ENCODE measurements around the gene TM4SF1. TPM values are rescaled to one million over a fixed set of nuclear protein-coding genes. Genes with fewer than 3 reads are reported as not detected.

TM4SF1 gene
- total RNA-seq, 1 experiment from 2014 or later = not detected

DNA sequence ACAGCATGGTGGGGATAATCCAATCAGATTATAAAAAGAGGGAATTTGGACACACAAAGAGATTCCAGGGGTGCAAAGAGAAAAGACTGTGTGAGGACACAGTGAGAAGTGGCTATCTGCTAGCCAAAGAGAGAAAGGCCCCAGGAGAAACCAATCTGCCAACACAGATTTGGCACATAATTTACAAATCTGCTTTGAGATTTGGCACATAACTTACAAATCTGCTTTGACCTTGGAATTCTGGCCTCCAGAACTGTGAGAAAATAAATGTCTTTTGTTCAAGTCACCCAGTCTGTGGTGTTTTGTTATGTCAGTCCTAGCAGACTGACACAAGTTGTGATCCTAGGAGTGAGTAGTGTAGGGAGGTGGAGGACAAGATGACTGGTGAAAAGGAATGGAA, 40.5 kb downstream of the TM4SF1 start:
- no peaks in the 10 kb centered on the region for H3K9me2 ChIP-seq (replicated peaks; ENCODE audit: insufficient read depth, low read length)
- no peak overlapping the region for H2AFZ ChIP-seq (ENCODE audit: low read length)
- no peaks in the 10 kb centered on the region for H3K79me2 ChIP-seq (ENCODE audit: low read length)
- no peaks in the 10 kb centered on the region for H4K20me1 ChIP-seq (ENCODE audit: insufficient read depth, low read depth, low read length)
- no peak overlapping the region for H3K9ac ChIP-seq (ENCODE audit: low read length)
- no peaks in the 10 kb centered on the region for H3K9me3 ChIP-seq (ENCODE audit: low read length)
- no peak overlapping the region for H3K4me2 ChIP-seq (ENCODE audit: low read depth, low read length, poor library complexity, severe bottlenecking)
- H3K36me3 ChIP-seq (ENCODE audit: insufficient read depth, low read length) = no peaks in the 10 kb centered on the region
- H3K27me3 ChIP-seq (ENCODE audit: low read length) = no peaks in the 10 kb centered on the region
- DNase-seq = no peak
- no peak overlapping the region for H3K4me3 ChIP-seq (ENCODE audit: low read length)
- no peak overlapping the region for H3K27ac ChIP-seq (ENCODE audit: low read length)
- H3K4me1 ChIP-seq (ENCODE audit: low read length) = no peaks in the 10 kb centered on the region

DNA sequence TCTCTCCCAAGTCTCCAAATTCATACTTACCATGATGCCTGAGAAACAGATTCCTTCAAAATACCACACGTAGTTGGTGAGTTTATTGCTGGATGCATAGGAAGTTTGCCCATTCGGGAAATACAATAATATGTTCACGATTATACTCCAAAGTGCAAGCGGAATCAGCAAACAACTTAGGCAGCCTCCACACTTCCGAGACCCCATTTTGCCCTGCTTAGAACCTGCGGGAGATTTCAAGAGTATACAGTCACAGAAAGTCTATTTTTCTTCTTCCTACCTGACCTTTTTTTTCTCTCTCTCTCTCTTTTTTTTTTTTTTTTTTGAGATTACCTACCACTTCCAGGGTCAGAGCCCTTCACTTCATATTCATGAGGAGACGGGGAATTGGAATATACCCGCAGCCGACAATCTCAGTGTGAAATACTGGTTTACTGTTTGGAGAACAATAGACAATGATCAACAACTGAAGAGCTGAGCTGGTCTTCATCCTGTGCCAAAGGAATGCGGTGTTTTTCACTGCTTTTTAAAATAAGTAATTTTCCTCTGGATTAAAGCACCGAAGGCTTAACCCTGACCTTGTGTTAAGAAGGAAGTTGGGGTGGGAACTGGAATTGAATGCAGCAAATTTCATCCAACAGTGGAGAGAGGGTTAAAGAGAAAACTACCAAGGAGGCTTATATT, 44.1 kb downstream of the TM4SF1 start, which contains the start of gene TM4SF18:
TM4SF18 (minus strand) TSS at position 461 of the 684 bp plus-strand sequence; CDS start at position 207, 254 bp downstream.
- no peak within 1 kb of the TSS for H3K4me3 ChIP-seq (ENCODE audit: low read length)
- no peaks in the 10 kb centered on the region for H3K36me3 ChIP-seq (ENCODE audit: insufficient read depth, low read length)
- no peaks in the 10 kb centered on the region for H3K27me3 ChIP-seq (ENCODE audit: low read length)
- no peaks in the 10 kb centered on the region for H3K9me2 ChIP-seq (replicated peaks; ENCODE audit: insufficient read depth, low read length)
- no peaks in the 10 kb centered on the region for H3K4me1 ChIP-seq (ENCODE audit: low read length)
- H2AFZ ChIP-seq (ENCODE audit: low read length) = no peak within 1 kb of the TSS
- no peaks in the 10 kb centered on the region for H3K9me3 ChIP-seq (ENCODE audit: low read length)
- no peak within 1 kb of the TSS for H3K4me2 ChIP-seq (ENCODE audit: low read depth, low read length, poor library complexity, severe bottlenecking)
- H3K27ac ChIP-seq (ENCODE audit: low read length) = no peak within 1 kb of the TSS
- H4K20me1 ChIP-seq (ENCODE audit: insufficient read depth, low read depth, low read length) = no peaks in the 10 kb centered on the region
- H3K79me2 ChIP-seq (ENCODE audit: low read length) = no peaks in the 10 kb centered on the region
- DNase-seq = no peak
- no peak within 1 kb of the TSS for H3K9ac ChIP-seq (ENCODE audit: low read length)

DNA sequence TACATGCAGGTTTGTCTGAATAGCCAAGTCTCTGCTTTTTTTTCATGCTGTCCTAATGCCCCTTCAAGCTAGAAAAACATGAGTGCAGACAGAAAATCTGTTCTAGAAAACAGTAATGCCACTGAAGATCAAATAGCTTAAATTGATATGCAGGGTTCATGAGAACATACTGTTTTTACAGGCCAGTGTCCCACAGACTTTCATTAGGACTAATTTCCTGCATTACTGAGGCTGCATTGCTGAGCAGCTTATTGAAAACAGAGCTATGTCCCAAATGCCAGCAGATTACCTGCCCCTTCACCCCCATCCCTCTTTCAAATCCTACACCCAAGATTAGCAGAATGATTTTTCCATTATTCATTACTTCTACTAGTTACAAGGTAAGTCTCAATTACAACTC, 44.7 kb downstream of the TM4SF1 start:
- Histone ChIP-seq H3K27ac (ENCODE audit: low read length) (no peak overlapping the region), H3K9ac (ENCODE audit: low read length) (no peak overlapping the region), H3K4me3 (ENCODE audit: low read length) (no peak overlapping the region), H3K4me1 (ENCODE audit: low read length) (no peaks in the 10 kb centered on the region), H3K9me3 (ENCODE audit: low read length) (no peaks in the 10 kb centered on the region), H3K4me2 (ENCODE audit: low read depth, low read length, poor library complexity, severe bottlenecking) (no peak overlapping the region), H3K36me3 (ENCODE audit: insufficient read depth, low read length) (no peaks in the 10 kb centered on the region), H3K79me2 (ENCODE audit: low read length) (no peaks in the 10 kb centered on the region), H4K20me1 (ENCODE audit: insufficient read depth, low read depth, low read length) (no peaks in the 10 kb centered on the region), H3K9me2 (replicated peaks; ENCODE audit: insufficient read depth, low read length) (no peaks in the 10 kb centered on the region), H2AFZ (ENCODE audit: low read length) (no peak overlapping the region), H3K27me3 (ENCODE audit: low read length) (no peaks in the 10 kb centered on the region)
- no peak for DNase-seq

DNA sequence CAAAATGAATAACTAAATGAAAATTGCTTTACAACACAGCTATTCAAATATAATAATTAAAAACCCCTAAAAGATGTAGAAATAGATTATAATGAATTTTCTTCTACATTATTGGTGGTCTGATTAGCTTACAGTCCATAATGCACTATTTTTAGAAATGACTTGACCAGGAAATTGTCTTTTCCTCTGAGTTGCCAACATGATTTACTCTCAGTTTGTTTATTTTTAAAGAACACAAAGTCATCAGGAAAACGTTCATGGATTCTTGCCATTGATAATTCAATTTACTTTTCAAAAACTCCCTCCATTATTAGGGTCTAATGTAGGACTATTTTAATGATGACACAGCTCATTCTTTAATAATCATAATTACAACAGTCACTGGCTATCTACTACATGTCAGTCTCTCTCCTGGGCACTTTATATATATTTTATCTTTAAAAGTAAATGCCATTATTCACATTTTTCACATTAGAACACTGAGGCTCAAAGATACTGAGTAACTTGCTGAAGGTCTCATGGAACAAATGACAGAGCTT, 45.2 kb downstream of the TM4SF1 start:
- Histone ChIP-seq H3K36me3 (ENCODE audit: insufficient read depth, low read length) (no peaks in the 10 kb centered on the region), H2AFZ (ENCODE audit: low read length) (no peak overlapping the region), H3K4me1 (ENCODE audit: low read length) (no peaks in the 10 kb centered on the region), H3K27me3 (ENCODE audit: low read length) (no peaks in the 10 kb centered on the region), H3K79me2 (ENCODE audit: low read length) (no peaks in the 10 kb centered on the region), H3K9me3 (ENCODE audit: low read length) (no peaks in the 10 kb centered on the region), H3K4me2 (ENCODE audit: low read depth, low read length, poor library complexity, severe bottlenecking) (no peak overlapping the region), H4K20me1 (ENCODE audit: insufficient read depth, low read depth, low read length) (no peaks in the 10 kb centered on the region), H3K27ac (ENCODE audit: low read length) (no peak overlapping the region), H3K9me2 (replicated peaks; ENCODE audit: insufficient read depth, low read length) (no peaks in the 10 kb centered on the region), H3K9ac (ENCODE audit: low read length) (no peak overlapping the region), H3K4me3 (ENCODE audit: low read length) (no peak overlapping the region)
- DNase-seq = no peak

DNA sequence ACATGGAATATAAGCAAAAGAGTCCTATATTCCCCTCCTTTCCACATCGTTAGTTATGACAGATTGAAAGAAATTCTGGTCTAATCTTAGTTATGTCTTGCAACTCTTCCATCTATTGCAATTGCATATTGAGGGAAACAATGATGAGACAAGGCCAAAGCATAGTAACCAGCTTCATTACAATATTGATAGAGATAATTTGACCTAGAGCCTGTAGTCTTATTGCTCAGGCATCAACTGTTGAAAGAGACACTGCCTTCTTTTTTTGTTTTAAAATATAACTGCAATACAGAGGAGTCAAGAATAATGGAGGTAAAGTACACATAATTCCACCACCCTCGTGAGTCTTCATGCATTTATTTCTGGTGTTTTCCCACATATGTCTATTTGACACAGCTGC, 46.1 kb downstream of the TM4SF1 start:
- no peak overlapping the region for H3K4me2 ChIP-seq (ENCODE audit: low read depth, low read length, poor library complexity, severe bottlenecking)
- H4K20me1 ChIP-seq (ENCODE audit: insufficient read depth, low read depth, low read length) = no peaks in the 10 kb centered on the region

DNA sequence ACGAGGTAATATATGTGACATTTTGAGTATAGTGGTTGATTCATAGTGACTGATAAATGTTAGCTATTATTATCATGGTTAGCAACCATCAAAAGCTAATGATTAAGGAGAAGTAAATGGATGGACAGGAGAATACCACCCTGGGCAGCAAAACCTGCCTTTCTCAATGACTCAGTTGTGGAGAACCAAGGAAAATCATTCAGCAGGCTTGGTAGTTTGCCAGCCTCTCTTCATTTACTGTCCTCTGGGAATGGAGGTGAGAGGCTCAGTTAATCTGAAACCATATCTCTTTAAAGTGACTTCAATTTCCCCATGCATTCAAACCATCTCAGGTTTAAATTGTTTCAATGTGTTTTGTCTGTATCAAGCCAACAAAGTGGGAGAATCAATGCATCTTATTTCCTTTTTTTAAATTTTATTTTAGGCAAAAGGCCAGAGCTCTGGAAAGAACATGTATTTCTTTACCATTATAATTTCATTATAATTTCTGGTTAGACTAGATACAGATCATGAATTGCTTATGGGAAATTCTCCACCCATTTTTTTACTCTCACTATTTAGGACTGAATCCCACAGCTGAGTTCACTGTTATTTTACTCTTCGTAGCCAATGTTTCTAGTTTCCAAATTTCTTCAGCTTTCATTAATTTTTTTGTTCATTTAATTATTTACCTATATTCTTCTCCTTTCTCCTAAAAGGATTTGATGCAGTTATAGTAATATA, 46.7 kb downstream of the TM4SF1 start:
- no peaks in the 10 kb centered on the region for H3K27me3 ChIP-seq (ENCODE audit: low read length)
- no peak overlapping the region for H3K4me3 ChIP-seq (ENCODE audit: low read length)
- H3K9ac ChIP-seq (ENCODE audit: low read length) = no peak overlapping the region
- no peak overlapping the region for H2AFZ ChIP-seq (ENCODE audit: low read length)
- H3K9me2 ChIP-seq (replicated peaks; ENCODE audit: insufficient read depth, low read length) = no peaks in the 10 kb centered on the region
- no peaks in the 10 kb centered on the region for H3K4me1 ChIP-seq (ENCODE audit: low read length)
- no peak for DNase-seq
- no peaks in the 10 kb centered on the region for H3K9me3 ChIP-seq (ENCODE audit: low read length)
- H3K79me2 ChIP-seq (ENCODE audit: low read length) = no peaks in the 10 kb centered on the region
- no peaks in the 10 kb centered on the region for H4K20me1 ChIP-seq (ENCODE audit: insufficient read depth, low read depth, low read length)
- no peaks in the 10 kb centered on the region for H3K36me3 ChIP-seq (ENCODE audit: insufficient read depth, low read length)
- no peak overlapping the region for H3K27ac ChIP-seq (ENCODE audit: low read length)
- no peak overlapping the region for H3K4me2 ChIP-seq (ENCODE audit: low read depth, low read length, poor library complexity, severe bottlenecking)

More for the DNA sequence above, 46.1 kb downstream of the TM4SF1 start:
- Histone ChIP-seq H3K27me3 (ENCODE audit: low read length) (no peaks in the 10 kb centered on the region), H3K4me3 (ENCODE audit: low read length) (no peak overlapping the region), H3K36me3 (ENCODE audit: insufficient read depth, low read length) (no peaks in the 10 kb centered on the region), H3K9me2 (replicated peaks; ENCODE audit: insufficient read depth, low read length) (no peaks in the 10 kb centered on the region), H3K9me3 (ENCODE audit: low read length) (no peaks in the 10 kb centered on the region), H3K79me2 (ENCODE audit: low read length) (no peaks in the 10 kb centered on the region), H3K27ac (ENCODE audit: low read length) (no peak overlapping the region), H3K4me1 (ENCODE audit: low read length) (no peaks in the 10 kb centered on the region), H2AFZ (ENCODE audit: low read length) (no peak overlapping the region), H3K9ac (ENCODE audit: low read length) (no peak overlapping the region)
- no peak for DNase-seq

DNA sequence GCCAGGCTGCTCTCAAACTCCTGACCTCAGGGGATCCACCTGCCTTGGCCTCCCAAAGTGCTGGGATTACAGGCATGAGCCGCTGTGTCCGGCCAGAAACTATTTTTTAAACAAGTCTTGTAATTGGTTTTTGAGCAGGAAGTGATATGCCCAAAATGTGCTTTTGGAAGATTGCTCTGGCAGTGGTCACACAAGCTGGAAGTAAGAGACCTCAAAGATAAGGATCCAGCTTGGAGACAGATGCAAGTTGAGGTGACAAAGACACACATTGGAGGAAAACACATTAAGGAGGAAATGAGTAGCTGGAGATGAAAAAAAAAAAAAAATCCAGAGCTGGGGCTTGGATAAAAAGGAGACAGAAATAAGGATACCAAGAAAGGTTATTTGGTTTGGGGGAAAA, 50.3 kb downstream of the TM4SF1 start:
- H3K9me2 ChIP-seq (replicated peaks; ENCODE audit: insufficient read depth, low read length) = no peaks in the 10 kb centered on the region
- no peak overlapping the region for H3K4me2 ChIP-seq (ENCODE audit: low read depth, low read length, poor library complexity, severe bottlenecking)
- no peak overlapping the region for H3K4me3 ChIP-seq (ENCODE audit: low read length)
- no peaks in the 10 kb centered on the region for H3K4me1 ChIP-seq (ENCODE audit: low read length)
- DNase-seq = no peak
- no peak overlapping the region for H3K9ac ChIP-seq (ENCODE audit: low read length)
- no peaks in the 10 kb centered on the region for H4K20me1 ChIP-seq (ENCODE audit: insufficient read depth, low read depth, low read length)
- no peaks in the 10 kb centered on the region for H3K36me3 ChIP-seq (ENCODE audit: insufficient read depth, low read length)
- H3K27me3 ChIP-seq (ENCODE audit: low read length) = no peaks in the 10 kb centered on the region
- no peaks in the 10 kb centered on the region for H3K79me2 ChIP-seq (ENCODE audit: low read length)
- no peak overlapping the region for H2AFZ ChIP-seq (ENCODE audit: low read length)
- H3K9me3 ChIP-seq (ENCODE audit: low read length) = no peaks in the 10 kb centered on the region
- H3K27ac ChIP-seq (ENCODE audit: low read length) = no peak overlapping the region

DNA sequence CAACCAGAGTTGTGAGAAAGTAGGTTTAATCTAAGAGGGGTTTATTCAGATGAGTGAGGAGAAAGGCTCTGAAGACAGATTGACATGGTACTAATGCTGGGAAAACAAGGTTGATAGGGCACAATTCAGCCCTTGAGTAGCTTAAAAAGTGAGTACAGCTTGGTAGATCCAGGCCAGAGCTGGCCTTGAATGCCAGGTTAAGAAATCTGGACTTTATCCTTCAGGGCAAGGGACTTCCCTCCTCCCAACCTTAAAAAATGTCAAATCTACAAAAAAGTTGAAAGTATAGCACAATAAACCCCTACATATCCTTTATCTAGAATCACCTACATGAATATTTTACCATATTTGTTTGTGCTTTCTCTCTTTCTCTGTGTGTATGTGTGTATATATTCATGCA, 51.9 kb downstream of the TM4SF1 start:
- Histone ChIP-seq H3K4me3 (ENCODE audit: low read length) (no peak overlapping the region), H4K20me1 (ENCODE audit: insufficient read depth, low read depth, low read length) (no peaks in the 10 kb centered on the region), H2AFZ (ENCODE audit: low read length) (no peak overlapping the region), H3K9me2 (replicated peaks; ENCODE audit: insufficient read depth, low read length) (no peaks in the 10 kb centered on the region), H3K9ac (ENCODE audit: low read length) (no peak overlapping the region), H3K4me1 (ENCODE audit: low read length) (no peaks in the 10 kb centered on the region), H3K4me2 (ENCODE audit: low read depth, low read length, poor library complexity, severe bottlenecking) (no peak overlapping the region), H3K79me2 (ENCODE audit: low read length) (no peaks in the 10 kb centered on the region), H3K27ac (ENCODE audit: low read length) (no peak overlapping the region), H3K9me3 (ENCODE audit: low read length) (no peaks in the 10 kb centered on the region), H3K36me3 (ENCODE audit: insufficient read depth, low read length) (no peaks in the 10 kb centered on the region), H3K27me3 (ENCODE audit: low read length) (no peaks in the 10 kb centered on the region)
- no peak for DNase-seq

Data from Karpas-422 (cell line).